Measurements from ENCODE around the gene MINK1.
"Not testable (repeated sequence)": the region's sequence is repeated elsewhere in the genome, so short reads cannot be mapped to it uniquely, and the experiment has no call there.

MINK1 gene

GRCh38 chr17:4832829-4833177 lies 337 bp upstream of the MINK1 start:
- peak; percentile 96 for TF ChIP-seq PRDM1 (tag by site-specific recombination; IDR thresholded peaks at IDR 0.05)
- peak; percentile 91 for TF ChIP-seq KLF16 (tag by site-specific recombination; IDR thresholded peaks at IDR 0.05)
- peak; percentile 99 for TF ChIP-seq EGR2 (tag by site-specific recombination; IDR thresholded peaks at IDR 0.05; ENCODE audit: low read depth)
- peak; percentile 71 for TF ChIP-seq SP3 (tag by site-specific recombination; IDR thresholded peaks at IDR 0.05)
- 0 out of 2 replicates have a peak, but pooled peaks have one; percentile 45 for TF ChIP-seq ZNF362 (tag by site-specific recombination; IDR thresholded peaks at IDR 0.05)
- TF ChIP-seq ZNF398 (tag by site-specific recombination; IDR thresholded peaks at IDR 0.05), result peak; percentile 19; the same call in 1 of the 2 replicates
- TF ChIP-seq ZNF335 (tag by site-specific recombination; conservative IDR thresholded peaks at IDR 0.05), result peak; percentile 96
- peak; percentile 70 for TF ChIP-seq SP2 (tag by site-specific recombination; IDR thresholded peaks at IDR 0.05)
- TF ChIP-seq ZBTB8A (tag by site-specific recombination; IDR thresholded peaks at IDR 0.05), result peak; percentile 92
- peak; percentile 30; the same call in 1 of the 2 replicates for TF ChIP-seq REST (tag by site-specific recombination; IDR thresholded peaks at IDR 0.05)
- peak; percentile 99 for TF ChIP-seq ZFHX2 (tag by site-specific recombination; conservative IDR thresholded peaks at IDR 0.05)
- TF ChIP-seq PATZ1 (tag by site-specific recombination; IDR thresholded peaks at IDR 0.05), result peak; percentile 54
- TF ChIP-seq ZNF366 (tag by site-specific recombination; conservative IDR thresholded peaks at IDR 0.05), result peak; percentile 92
- TF ChIP-seq KLF8 (tag by site-specific recombination; IDR thresholded peaks at IDR 0.05), result peak; percentile 20; the same call in 1 of the 2 replicates
- peak; percentile 57 for TF ChIP-seq KLF1 (tag by site-specific recombination; IDR thresholded peaks at IDR 0.05)
- peak; percentile 94 for TF ChIP-seq KLF9 (tag by site-specific recombination; IDR thresholded peaks at IDR 0.05; ENCODE audit: low read depth)
- CTCF ChIA-PET, result not testable (repeated sequence)

More at GRCh38 chr17:4832829-4833177, 337 bp upstream of the MINK1 start:
- Histone ChIP-seq H3K4me1 (ENCODE audit: control insufficient read depth, insufficient read depth, low read length) (peaks cover 11% of the 10 kb centered on the region), H3K27ac (ENCODE audit: extremely low read depth, low read depth, low read length) (peak overlapping the region; percentile 81), H3K4me3 (ENCODE audit: low read depth, low read length) (peak overlapping the region; percentile 90)
- H3K9me3 ChIP-seq (ENCODE audit: control insufficient read depth, insufficient read depth, low read depth, low read length); H3K36me3 ChIP-seq (ENCODE audit: control insufficient read depth in 2 of 2, insufficient read depth in 1 of 2, low read length in 2 of 2): not testable (repeated sequence)
- POLR2A ChIA-PET, result interaction anchor here (1.0 to 2.4 kb wide), 2 partner anchors 26 to 43 kb away, joined by 3 to 9 read pairs; partner anchors contain the start of gene PLD2
